ENCODE results near the gene ITPRIP.

ITPRIP gene

DNA sequence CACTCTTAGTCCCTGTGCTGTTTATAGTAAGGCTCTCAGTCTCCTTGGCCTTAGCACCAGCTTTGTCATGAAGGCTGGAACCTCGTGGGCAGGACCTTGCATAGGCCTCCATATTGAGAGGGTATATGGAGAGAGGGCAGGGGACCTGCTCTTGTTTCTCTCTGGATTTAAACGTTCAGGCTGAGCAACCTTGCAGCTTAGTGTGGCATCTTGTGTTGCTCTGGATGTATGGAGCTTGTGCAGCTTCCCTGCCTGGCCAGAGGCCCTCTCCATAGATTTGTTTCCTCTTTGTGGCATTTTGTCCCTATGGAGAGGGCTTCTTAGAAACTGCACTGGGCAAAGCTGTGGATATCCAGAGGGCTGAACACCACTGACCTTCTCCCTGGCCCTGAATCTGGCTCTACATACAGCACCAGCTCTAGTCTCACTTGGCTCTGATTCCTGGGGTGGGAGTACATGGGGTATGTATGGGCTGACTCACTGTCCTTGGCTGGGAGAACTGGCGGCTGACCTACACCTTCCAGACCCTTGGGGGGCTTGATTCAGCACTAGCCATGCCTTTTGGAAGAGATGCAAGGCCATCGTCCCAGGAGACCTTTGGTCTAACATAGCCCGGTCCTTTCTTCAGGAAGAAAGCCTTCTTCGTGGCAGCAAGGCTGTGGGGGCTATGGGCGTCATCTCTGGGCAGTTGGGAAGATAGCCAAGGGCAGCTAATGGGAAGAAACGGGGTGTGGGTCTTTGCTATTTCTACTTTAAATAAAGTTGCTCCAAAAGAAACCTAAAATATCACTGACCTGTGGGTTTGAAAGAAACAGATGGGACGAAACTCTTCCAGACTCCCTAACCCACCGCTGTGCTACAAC is 30.5 kb downstream of the ITPRIP start:
- DNase-seq (ENCODE audit: low read depth), result no peak

DNA sequence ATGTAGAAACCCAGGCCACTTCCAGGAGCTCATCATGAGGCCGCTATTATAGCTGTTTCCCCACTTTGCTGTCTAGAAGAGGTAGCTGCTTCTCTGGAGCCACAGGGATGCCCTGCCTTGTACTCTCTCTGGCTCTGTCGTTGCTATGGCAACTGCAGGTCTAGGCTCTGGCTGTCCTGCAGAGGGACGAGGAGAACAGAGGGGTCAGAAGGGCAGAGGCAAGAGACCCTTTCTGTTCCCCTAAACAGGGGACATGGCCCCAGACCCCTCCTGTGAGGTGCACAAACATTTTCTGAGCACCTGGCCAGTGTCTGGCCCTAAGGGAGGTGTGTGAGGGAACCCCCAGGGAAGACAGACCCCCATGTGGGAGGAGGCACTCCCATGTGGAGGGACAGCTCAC is 31.4 kb downstream of the ITPRIP start:
- no peak for DNase-seq (ENCODE audit: low read depth)

DNA sequence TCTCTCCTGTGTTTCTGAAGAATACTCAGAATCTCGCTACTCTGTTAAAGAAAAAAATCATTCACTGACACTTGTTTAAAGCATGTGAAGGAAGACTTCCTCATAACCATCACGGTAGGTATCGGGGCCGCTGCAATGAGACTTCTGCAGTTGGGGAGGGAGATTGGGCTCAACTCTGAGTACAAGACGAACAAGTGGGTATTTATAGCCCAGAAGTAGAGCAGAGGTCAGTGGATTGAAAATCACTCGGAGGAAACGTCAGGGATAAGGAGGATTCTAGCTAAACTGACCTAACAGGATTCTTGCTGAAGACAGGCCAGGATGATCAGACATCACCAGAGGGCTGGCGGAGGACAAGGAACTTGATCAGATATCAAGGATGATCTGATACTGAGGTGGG is 33.3 kb downstream of the ITPRIP start:
- no peak for DNase-seq (ENCODE audit: low read depth)

- DNase-seq (ENCODE audit: low read depth), result no peak
Observed at GRCh38 chr10:104304356-104304745, 33.9 kb downstream of the ITPRIP start.

DNA sequence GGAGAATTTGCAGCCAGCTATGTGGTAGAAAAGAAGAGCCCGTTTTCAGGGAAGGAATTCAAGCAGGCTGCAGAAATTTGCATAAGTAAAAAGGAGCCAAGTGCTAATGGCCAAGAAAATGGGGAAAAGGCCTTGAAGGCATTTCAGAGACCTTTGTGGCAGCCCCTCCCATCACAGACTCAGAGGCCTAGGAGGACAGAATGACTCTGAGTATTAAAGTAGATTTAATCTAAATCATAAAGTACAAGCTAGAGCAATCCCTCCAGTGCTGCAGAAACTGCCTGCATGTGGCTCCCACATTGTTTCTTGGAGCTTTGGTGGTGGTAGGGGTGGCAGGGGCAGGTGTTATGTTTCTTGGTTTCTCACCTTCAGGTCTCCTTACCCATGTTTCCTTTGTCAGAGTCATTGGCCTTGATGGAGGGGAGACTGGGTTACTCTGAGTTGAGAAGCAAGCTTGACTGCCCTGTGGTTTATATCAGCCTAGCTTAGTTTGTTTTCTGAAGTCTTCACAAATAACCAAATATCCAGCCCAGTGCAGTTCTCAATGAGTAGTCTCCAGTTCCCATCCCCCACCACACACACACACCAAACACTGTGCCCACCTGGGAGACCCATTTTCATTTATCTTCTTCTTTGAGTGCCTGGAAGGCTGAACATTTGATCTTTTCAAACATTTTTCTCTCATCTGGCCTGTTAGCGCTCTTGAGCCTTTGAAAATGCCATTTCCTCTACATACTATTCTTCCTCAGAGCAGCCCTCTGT is 34.5 kb downstream of the ITPRIP start:
- no peak for DNase-seq (ENCODE audit: low read depth)

DNA sequence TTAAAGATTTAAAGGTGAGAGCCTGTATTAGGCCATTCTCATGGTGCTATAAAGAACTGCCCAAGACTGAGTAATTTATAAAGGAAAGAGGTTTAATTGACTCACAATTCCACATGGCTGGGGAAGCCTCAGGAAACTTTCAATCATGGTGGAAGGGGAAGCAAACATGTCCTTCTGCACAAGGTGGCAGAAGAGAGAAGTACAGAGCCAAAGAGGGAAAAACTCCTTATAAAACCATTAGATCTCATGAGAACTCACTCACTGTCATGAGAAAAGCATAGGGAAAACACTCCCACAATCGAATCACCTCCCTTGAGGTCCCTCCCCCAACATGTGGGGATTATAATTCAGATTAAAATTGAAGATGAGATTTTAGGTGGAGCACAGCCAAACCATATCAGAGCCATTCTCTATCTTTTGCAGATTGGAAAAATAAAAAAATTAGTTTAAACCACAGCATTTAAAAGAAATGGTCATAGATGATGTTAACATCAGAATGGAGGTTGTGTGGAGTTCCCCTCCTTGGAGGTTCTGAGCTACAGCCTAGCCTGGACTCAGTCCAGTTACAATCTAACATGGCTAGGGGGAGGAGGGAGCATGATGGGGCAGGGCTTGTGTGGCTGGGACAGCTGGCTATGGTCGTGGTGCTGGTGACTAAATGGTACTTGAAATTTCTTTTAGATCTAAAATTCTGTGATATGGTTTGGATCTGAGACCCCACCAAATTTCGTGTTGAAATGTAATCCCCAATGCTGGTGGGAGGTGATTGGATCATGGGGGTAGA is 36.2 kb downstream of the ITPRIP start:
- no peak for DNase-seq (ENCODE audit: low read depth)

DNA sequence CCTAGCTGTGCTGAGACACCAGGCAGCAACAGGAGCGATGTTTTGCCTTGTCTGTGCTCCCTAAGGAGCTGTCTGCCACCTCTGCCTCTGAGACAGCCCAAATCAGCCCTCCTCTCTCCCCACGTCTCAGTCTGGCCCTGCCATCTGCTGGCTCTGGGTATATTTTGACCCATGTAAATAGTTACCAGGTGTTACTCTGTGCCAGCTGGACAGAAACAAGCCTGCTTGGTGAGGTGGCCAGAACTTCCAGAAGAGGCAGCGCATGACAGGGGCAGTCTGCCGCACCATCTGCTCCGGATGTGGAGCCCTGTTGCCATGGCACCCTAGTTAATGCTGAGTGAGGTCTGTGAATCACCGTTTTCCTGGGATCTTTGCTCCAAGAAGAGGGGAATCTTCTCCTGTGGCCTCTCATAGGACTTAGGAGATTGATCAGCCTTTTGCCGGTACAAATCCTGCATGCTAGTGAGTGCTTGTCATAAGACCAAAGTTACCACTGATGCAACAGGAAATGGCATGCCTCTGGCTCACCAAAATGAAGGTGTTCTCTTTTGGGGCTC is 37.5 kb downstream of the ITPRIP start:
- peak; percentile 98 for DNase-seq (ENCODE audit: low read depth)

- peak; percentile 97 for DNase-seq (ENCODE audit: low read depth)
Observed at GRCh38 chr10:104300002-104300735, 38.1 kb downstream of the ITPRIP start.

DNA sequence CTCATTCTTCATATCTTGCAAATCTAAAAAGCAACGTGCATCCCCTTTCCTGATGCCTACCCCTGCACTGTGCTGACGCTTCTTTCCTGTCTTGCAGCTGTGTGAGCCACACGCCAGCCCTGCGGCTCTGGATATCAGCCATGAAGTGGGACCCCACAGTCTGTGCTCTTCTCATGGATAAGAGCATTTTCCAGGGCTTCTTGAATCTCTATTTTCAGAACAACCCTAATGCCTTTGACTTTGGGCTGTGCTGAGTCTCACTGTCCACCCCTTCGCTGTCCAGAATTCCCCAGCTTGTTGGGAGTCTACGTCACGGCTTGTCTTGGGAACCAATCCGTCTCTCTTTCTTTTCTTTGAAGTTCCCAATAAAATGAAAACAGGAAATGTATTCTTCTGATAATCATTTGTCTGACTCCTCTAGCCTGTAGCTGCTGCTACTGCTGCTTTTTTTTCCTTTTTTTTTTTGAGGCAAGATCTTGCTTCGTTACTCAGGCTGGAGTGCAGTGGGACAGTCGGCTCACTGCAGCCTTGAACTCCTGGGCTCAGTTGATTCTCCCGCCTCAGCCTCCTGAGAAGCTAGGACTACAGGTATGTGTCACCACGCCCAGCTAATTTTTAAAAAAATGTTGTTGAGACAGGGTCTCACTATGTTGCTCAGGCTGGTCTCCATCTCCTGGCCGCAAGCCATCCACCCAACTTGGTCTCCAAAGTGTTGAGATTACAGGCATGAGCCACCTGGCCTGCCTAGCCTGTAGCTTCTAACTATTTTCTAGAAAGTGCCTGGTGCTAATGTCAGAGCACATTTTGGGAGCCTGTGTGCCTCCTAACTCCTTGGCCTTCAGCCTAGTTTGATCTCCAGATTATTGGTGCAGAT is 39.0 kb downstream of the ITPRIP start:
- peak; percentile 81 for DNase-seq (ENCODE audit: low read depth)

DNA sequence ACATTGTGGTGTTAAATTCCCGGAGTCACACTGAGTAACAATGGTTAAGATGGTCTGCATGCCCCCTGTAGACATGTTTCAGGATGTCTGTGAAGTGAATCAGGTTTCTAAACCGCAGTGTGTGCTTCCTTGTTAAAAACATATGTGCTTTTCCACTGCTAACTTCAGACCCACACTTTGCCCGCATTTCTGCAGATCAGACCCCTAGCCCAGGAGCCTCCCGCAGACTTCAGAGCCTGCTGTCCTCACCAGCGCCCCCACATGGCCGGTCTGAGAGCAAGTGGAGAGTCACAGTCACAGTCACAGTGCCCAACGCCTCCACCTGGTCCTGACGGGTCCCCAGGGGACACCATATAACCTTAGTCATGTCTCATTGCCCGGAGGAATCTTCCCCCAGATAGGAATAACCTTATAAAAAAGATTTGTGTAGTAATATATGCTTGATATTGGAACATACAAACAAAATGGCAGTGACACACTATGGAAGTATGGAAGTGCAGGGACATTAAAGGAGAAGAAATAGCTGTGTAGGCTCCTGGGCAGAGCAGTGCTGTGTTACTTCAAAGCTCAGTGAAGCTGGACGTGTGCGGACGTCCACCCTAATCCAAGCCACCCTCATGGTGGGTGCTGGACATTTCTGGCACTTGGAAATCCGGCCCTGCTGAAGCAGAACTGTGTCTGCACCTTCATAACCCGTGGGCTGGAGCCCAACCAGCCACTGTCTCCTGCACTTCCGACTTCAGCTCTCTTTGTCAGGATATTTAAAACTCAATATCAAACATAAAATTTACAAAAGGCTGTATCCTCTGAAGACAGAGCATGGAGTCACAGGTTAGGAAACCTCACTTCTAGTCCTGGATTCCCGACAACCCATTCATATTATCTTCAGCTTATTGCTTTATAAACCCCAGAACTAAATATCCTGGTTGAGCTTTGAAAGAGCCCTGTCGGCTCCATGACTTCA is 40.3 kb downstream of the ITPRIP start:
- peak; percentile 86 for DNase-seq (ENCODE audit: low read depth)

DNA sequence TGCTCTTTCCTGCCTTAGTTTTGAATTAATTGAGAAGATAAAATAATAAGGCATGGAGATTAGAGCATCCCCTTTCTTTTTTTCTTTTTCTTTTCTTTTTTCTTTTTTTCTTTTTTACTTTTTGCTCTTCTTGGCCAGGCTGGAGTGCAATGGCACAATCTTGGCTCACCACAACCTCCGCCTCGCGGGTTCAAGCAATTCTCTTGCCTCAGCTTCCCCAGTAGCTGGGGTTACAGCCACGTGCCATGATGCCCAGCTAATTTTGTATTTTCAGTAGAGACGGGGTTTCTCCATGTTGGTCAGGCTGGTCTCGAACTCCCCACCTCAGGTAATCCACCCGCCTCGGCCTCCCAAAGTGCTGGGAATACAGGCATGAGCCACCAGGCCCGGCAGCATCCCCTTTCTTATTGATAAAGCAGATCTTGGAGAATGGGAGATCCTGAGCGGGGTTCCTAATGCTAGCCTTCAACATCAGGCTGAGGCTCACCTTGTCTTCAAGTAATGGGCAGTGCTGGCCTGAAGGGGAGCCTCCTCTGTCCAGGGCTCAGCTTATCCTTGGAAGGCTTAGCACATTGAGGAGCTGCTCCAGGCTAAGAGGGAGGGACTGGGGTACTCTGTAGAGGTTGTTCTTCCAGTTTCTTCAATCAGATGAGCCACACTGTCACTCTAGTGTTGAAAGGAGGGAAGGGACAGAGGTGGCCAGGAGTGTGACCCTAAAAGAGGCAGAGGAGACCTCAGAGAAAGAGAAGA is 41.4 kb downstream of the ITPRIP start:
- no peak for DNase-seq (ENCODE audit: low read depth)

DNA sequence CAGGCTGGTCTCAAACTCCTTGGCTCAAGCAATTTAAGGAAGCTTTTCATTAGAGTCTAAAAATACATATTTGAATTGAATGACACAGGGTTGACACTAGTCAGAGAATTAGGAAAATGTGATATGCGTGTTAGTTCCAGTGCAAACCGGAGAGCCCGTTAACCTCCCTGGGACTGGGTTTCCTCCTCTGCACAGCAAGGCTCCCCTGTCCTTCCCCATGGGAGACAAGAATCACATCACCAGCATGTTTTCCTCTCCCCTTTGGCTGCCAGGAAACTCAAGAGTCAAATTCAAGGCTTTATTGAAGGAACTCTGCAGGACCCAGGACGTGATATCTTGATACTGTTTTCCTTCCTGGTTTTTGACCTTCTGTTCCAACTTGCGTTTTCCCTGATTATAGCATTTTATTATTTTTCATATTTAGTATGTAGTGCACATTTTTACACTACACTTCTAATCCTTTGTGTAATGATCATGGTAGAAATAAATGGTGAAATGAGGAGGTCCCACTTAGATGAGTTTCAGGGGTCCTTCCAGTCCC is 44.4 kb downstream of the ITPRIP start:
- no peak for DNase-seq (ENCODE audit: low read depth)

- peak; percentile 71 for DNase-seq (ENCODE audit: low read depth)
Observed at GRCh38 chr10:104293011-104293410, 45.3 kb downstream of the ITPRIP start.

- peak; percentile 88 for DNase-seq (ENCODE audit: low read depth)
Observed at GRCh38 chr10:104291439-104291951, 46.8 kb downstream of the ITPRIP start.

- peak; percentile 45 for DNase-seq (ENCODE audit: low read depth)
Observed at GRCh38 chr10:104288355-104288754, 49.9 kb downstream of the ITPRIP start.

DNA sequence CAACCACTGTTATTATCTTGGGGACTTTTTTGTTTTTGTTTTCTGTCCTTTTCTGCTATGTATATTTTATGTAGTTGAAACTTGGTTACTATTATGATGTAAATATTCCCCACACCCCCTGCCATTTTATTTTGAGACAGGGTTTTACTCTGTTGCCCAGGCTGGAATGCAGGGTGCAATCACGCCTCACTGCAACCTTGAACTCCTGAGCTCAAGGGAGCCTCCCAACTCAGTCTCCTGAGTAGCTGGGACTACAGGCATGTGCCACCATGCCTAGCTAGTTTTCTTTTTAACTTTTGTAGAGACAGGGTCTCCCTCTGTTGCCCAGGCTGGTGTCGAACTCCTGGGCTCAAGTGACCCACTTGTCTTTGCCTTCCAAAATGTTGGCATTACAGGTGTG is 51.3 kb downstream of the ITPRIP start:
- DNase-seq (ENCODE audit: low read depth), result no peak

DNA sequence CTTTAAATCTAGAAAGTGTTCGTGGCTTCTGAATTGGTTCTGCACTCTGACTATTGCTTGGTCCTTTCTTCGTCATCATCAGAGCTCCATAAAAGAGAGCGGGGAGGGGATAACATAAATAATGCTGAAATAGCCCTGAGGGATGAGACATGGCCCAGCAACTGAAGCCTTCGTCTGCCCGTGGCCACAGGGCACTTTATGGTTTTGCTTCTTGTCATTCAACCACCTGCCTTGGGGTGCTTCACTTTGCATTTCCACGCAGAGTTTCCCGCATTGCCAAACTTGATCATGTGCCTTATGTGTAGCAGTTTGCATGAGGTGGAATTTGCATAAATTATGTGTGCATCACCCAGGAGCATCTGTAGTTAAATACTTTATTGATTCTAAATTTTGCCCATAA is 53.4 kb downstream of the ITPRIP start:
- DNase-seq (ENCODE audit: low read depth), result no peak

DNA sequence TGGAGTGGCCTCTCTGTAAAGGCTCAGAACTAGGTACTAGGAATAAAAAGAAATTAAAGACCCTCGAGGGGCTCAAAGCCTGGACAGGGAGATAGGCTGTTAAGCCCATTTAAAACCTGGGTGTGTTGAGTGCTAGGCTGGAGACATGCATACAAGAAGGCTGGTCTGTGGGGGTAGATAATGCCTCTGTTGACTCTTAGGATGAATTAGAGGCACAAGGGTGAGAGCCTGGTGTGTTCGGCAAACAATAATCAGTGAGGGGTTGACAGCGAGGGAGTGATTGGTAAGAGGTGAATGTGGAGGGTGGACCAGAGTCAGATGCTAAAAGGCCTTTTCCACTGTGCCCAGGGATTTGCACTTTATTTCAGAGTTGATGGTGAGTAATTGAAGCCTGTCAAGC is 56.6 kb downstream of the ITPRIP start:
- DNase-seq (ENCODE audit: low read depth), result no peak

Data from EH (cell line).